Coronary artery (tissue), 2 donors: ENCODE results near the gene SOX14.

Experiments used
- DNase-seq: peaks from one replicate; pipeline ENCODE4 v3.0.0-alpha.2; 2017; ENCODE audit warnings: low spot score
- H3K27ac ChIP-seq, 2 donors: fragments of 200-600 bp; sonication (generic); one replicate each; pipeline ENCODE4 v1.5.1; 2016 to 2019
- H3K4me3 ChIP-seq: fragments of 200-600 bp; sonication (generic); 2 replicates; pipeline ENCODE4 v1.5.1; 2016; ENCODE audit warnings: mild to moderate bottlenecking, moderate library complexity
- CTCF ChIP-seq: fragments of 200-600 bp; sonication (generic); IDR thresholded peaks from one replicate; pipeline ENCODE4 v1.5.1; 2019; ENCODE audit warnings: antibody characterized with exemption

Gene SOX14

GRCh38 chr3:137772214-137772955, 8.3 kb downstream of the SOX14 start:
- Histone ChIP-seq H3K27ac (no peak overlapping the region), H3K4me3 (no peak overlapping the region)
- no peak for DNase-seq
- TF ChIP-seq CTCF = no peak

GRCh38 chr3:137778941-137779340, 14.8 kb downstream of the SOX14 start:
- no peak overlapping the region for H3K27ac ChIP-seq
- no peak for DNase-seq
- no peak for TF ChIP-seq CTCF
- no peak overlapping the region for H3K4me3 ChIP-seq

- H3K27ac ChIP-seq = no peak overlapping the region
- no peak for TF ChIP-seq CTCF
- DNase-seq = no peak
- H3K4me3 ChIP-seq = no peak overlapping the region
Measured at GRCh38 chr3:137787529-137787928, 23.4 kb downstream of the SOX14 start.

- Histone ChIP-seq H3K4me3 (no peak overlapping the region), H3K27ac (no peak overlapping the region)
- no peak for TF ChIP-seq CTCF
- DNase-seq = no peak
Measured at GRCh38 chr3:137789236-137789635, 25.1 kb downstream of the SOX14 start.

GRCh38 chr3:137792626-137793271, 28.6 kb downstream of the SOX14 start:
- Histone ChIP-seq H3K27ac (no peak overlapping the region), H3K4me3 (no peak overlapping the region)
- DNase-seq = no peak
- no peak for TF ChIP-seq CTCF

GRCh38 chr3:137796993-137797392, 32.9 kb downstream of the SOX14 start:
- Histone ChIP-seq H3K27ac (no peak overlapping the region), H3K4me3 (no peak overlapping the region)
- TF ChIP-seq CTCF = no peak
- DNase-seq = no peak

- Histone ChIP-seq H3K4me3 (no peak overlapping the region), H3K27ac (no peak overlapping the region)
- TF ChIP-seq CTCF = no peak
- no peak for DNase-seq
Measured at GRCh38 chr3:137803215-137803614, 39.1 kb downstream of the SOX14 start.
